HepG2 (cell line): ENCODE measurements around the gene KIAA0319L. TPM values are rescaled to one million over a fixed set of nuclear protein-coding genes. Genes with fewer than 3 reads are reported as not detected.

Source experiments
- ATAC-seq: fragments of 200-7000 bp; cut with Tn5 transposase; 3 replicates; pipeline ENCODE4 v1.9.1; 2020; ENCODE audit warnings: mild to moderate bottlenecking, moderate library complexity
- BruUV-seq: library from RNA; stranded (reverse); fragments of 400-500 nt; replicated peaks from 2 replicates; lab custom pipeline; 2021; lab: Mats Ljungman, UMichigan
- CTCF ChIA-PET: fragments of 300-600 bp; formaldehyde crosslinking; extraction: SDS; loops from one replicate; lab custom pipeline; 2021; ENCODE audit warnings: low total read pairs, inconsistent platforms, low intra/inter-chr PET ratio; lab: Yijun Ruan, JAX
- POLR2A ChIA-PET: fragments of 350-600 bp; sonication (Branson Sonifier 250); formaldehyde crosslinking; loops from one replicate; lab custom pipeline; 2020; ENCODE audit warnings: antibody characterized with exemption, inconsistent platforms; lab: Yijun Ruan, JAX
- DNase-seq: peaks from one replicate; pipeline ENCODE4 v3.0.0-alpha.2; 2015; ENCODE audit warnings: low spot score
- FAIRE-seq: peaks from 3 replicates; lab custom pipeline; 2011; peaks lifted over from hg19 to GRCh38; lab: Jason Lieb, UNC
- H2AFZ ChIP-seq: one replicate; pipeline ENCODE4 v1.6.1; 2011; ENCODE audit warnings: low read length, inconsistent platforms
- H3K27ac ChIP-seq: fragments of 300-600 bp; 3 replicates; pipeline ENCODE4 v1.8.0; 2011; ENCODE audit warnings: mixed run types, mild to moderate bottlenecking, mixed read lengths, low read length, inconsistent platforms; ENCODE audit not compliant: insufficient read depth; ENCODE audit errors: extremely low read length
- H3K27me3 ChIP-seq, 2 experiments: fragments of 200-600 bp in 1 of 2; 2 replicates in 1 of 2; 3 replicates in 1 of 2; pipeline versions ENCODE4 v1.6.0 to v1.8.0; 2011; ENCODE audit warnings: low read length in 2 of 2, mild to moderate bottlenecking in 2 of 2, moderate library complexity in 2 of 2, inconsistent platforms in 1 of 2; ENCODE audit not compliant: insufficient read depth in 2 of 2, control insufficient read depth in 1 of 2
- H3K36me3 ChIP-seq, 2 experiments: fragments of 200-600 bp in 1 of 2; replicated peaks in 1 of 2; 2 replicates in 1 of 2; 3 replicates in 1 of 2; pipeline versions ENCODE4 v1.5.1 to v1.8.0; 2011; ENCODE audit warnings: low read length in 2 of 2, inconsistent platforms in 1 of 2; ENCODE audit not compliant: insufficient read depth in 2 of 2, control insufficient read depth in 1 of 2
- H3K4me1 ChIP-seq: 2 replicates; pipeline ENCODE4 v1.5.1; 2012; ENCODE audit warnings: low read length, inconsistent platforms; ENCODE audit not compliant: insufficient read depth
- H3K4me2 ChIP-seq: 2 replicates; pipeline ENCODE4 v1.6.0; 2011; ENCODE audit warnings: low read depth, low read length, inconsistent platforms
- H3K4me3 ChIP-seq, 3 experiments: fragments of 200-600 bp in 1 of 3; sonication (generic), shearing (Covaris generic) in 1 of 3; replicated peaks in 1 of 3; 2 replicates each; pipeline ENCODE4 v1.5.1; 2011 to 2016; ENCODE audit warnings: low read length in 3 of 3, inconsistent platforms in 2 of 3, low read depth in 2 of 3, mild to moderate bottlenecking in 2 of 3, control low read depth in 1 of 3, mixed read lengths in 1 of 3; ENCODE audit not compliant: insufficient read depth in 1 of 3
- H3K79me2 ChIP-seq: one replicate; pipeline ENCODE4 v1.6.1; 2011; ENCODE audit warnings: low read length, inconsistent platforms; ENCODE audit not compliant: insufficient read depth
- H3K9ac ChIP-seq: 2 replicates; pipeline ENCODE4 v1.6.0; 2011; ENCODE audit warnings: mild to moderate bottlenecking, low read depth, low read length, inconsistent platforms; ENCODE audit not compliant: insufficient read depth
- H3K9me3 ChIP-seq: 2 replicates; pipeline ENCODE4 v1.5.1; 2012; ENCODE audit warnings: mild to moderate bottlenecking, low read length
- H4K20me1 ChIP-seq: 2 replicates; pipeline ENCODE4 v1.6.0; 2011; ENCODE audit warnings: inconsistent platforms, mild to moderate bottlenecking, low read length, moderate library complexity; ENCODE audit not compliant: insufficient read depth
- CBFB ChIP-seq: sonication (generic); formaldehyde crosslinking; IDR thresholded peaks from 2 replicates; pipeline ENCODE4 v1.4.0; 2020; ENCODE audit warnings: missing genetic modification reagents
- HOXD1 ChIP-seq: sonication (generic); formaldehyde crosslinking; IDR thresholded peaks from 2 replicates; pipeline ENCODE4 v1.5.0; 2020; ENCODE audit warnings: missing genetic modification reagents
- NR2C2 ChIP-seq: sonication (generic); formaldehyde crosslinking; IDR thresholded peaks from 2 replicates; pipeline ENCODE4 v1.4.0; 2020; ENCODE audit warnings: missing genetic modification reagents, mild to moderate bottlenecking, moderate library complexity, borderline replicate concordance
- RFX5 ChIP-seq: IDR thresholded peaks from 2 replicates; pipeline ENCODE4 v1.6.1; 2011; ENCODE audit warnings: low read depth, low read length, improper control_type of control experiment
- SATB2 ChIP-seq: sonication (generic); formaldehyde crosslinking; IDR thresholded peaks from 2 replicates; pipeline ENCODE4 v1.5.0; 2020; ENCODE audit warnings: missing genetic modification reagents
- ZBTB37 ChIP-seq: sonication (generic); formaldehyde crosslinking; IDR thresholded peaks from 2 replicates; pipeline ENCODE4 v1.4.0; 2020; ENCODE audit warnings: mild to moderate bottlenecking, missing genetic modification reagents
- ZBTB38 ChIP-seq: sonication (generic); formaldehyde crosslinking; IDR thresholded peaks from 2 replicates; pipeline ENCODE4 v1.5.1; 2020; ENCODE audit warnings: mild to moderate bottlenecking, missing genetic modification reagents
- ZBTB7A ChIP-seq: sonication (generic); formaldehyde crosslinking; IDR thresholded peaks from 2 replicates; pipeline ENCODE4 v1.8.0; 2022; ENCODE audit warnings: mild to moderate bottlenecking, missing genetic modification reagents
- ZFP82 ChIP-seq: sonication (generic); formaldehyde crosslinking; IDR thresholded peaks from 2 replicates; pipeline ENCODE4 v1.5.1; 2020; ENCODE audit warnings: mild to moderate bottlenecking, missing genetic modification reagents, borderline replicate concordance
- ZNF34 ChIP-seq: sonication (generic); formaldehyde crosslinking; IDR thresholded peaks from 2 replicates; pipeline ENCODE4 v1.4.0; 2020; ENCODE audit warnings: mild to moderate bottlenecking, missing genetic modification reagents, borderline replicate concordance
- whole genome bisulfite sequencing: methylation state at CpG from one replicate; pipeline ENCODE4 v1.1.6; 2017; ENCODE audit warnings: low lambda C conversion rate; 5-methylcytosine and 5-hydroxymethylcytosine counted together
- in situ Hi-C: cut with HindIII; loops from 2 replicates; pipeline ENCODE4 v1.10.0; 2017; ENCODE audit warnings: low pct_unique_long_range_greater_than_20kb; ENCODE audit not compliant: extremely low pct_ligation_motif_present
- intact Hi-C: fragments of 100-400 bp; cut with micrococcal nuclease; formaldehyde crosslinking; loops from one replicate; pipeline ENCODE4 v1.10.0; 2022; ENCODE audit not compliant: unreplicated experiment
- polyA plus RNA-seq, 8 experiments: library from polyadenylated mRNA; depleted of rRNA in 3 of 8; stranded (reverse) in 7 of 8; unstranded in 1 of 8; fragments of >200 nt; fragmentation: Illumina TruSeq in 4 of 8; extraction: Trizol in 4 of 8; gene quantifications; 2 replicates each; pipeline versions ENCODE4 v1.2.1 to v1.2.3, GENCODE V29; 2011 to 2016; ENCODE audit warnings: low read depth in 4 of 8, missing spikeins in 1 of 8, mixed read lengths in 1 of 8; ENCODE audit not compliant: insufficient read depth in 1 of 8
- total RNA-seq, 5 experiments: library from RNA; depleted of rRNA; stranded (reverse); fragments of >200 nt; fragmentation: Illumina TruSeq; extraction: Trizol; gene quantifications; 2 replicates each; pipeline ENCODE4 v1.2.3, GENCODE V29; 2016; ENCODE audit warnings: low read depth in 1 of 5
- TF ChIP-seq, protein P1 (sequence below): sonication (generic); formaldehyde crosslinking; IDR thresholded peaks from 2 replicates; pipeline ENCODE4 v1.9.0; 2021; ENCODE audit warnings: missing genetic modification reagents, mild to moderate bottlenecking, borderline replicate concordance
- TF ChIP-seq, protein P2 (sequence below): IDR thresholded peaks from 2 replicates; pipeline ENCODE4 v1.6.1; 2012; ENCODE audit warnings: inconsistent platforms

Gene KIAA0319L
- total and polyA plus RNA-seq, 2 of the 13 experiments (the other 11 are each of a cell fraction or from before 2014, with no cell fraction given): 33.4 to 82.6 TPM

DNA sequence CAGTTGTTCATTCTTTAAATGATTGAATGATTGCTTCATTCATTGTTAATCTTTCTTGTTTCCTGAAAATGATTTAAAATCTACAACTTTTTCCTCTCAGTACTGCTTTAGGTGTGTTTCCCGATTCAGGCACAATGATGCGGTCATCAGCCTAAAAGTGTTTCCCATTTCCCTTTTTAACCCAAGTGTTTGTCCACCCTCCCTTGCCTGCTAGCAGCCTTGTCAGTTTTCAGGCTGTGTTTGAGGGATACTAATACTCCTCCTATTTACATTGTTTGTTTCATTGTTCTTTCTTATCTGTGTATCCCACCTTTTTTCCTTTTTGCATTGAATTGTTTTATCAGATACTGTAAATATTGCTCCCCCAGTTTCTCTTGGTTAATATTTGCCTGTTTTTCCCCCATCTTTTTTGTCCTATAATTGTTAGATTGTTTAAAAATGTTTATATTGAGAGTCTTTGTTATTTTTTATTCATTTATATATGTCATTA is 131.1 kb downstream of the KIAA0319L start:
- CTCF ChIA-PET: no interaction called here

More for the DNA sequence above, 131.1 kb downstream of the KIAA0319L start:
- H3K36me3 ChIP-seq: peaks cover 0 to 4% of the 10 kb centered on the region in 2 experiments; a peak in 1 of 5 replicates
- no peaks in the 10 kb centered on the region for H3K9me3 ChIP-seq
- in situ Hi-C loops: loop anchor here (25.0 kb wide), 1 partner anchor 311 kb away; no protein-coding TSS in a partner anchor
- BruUV-seq: no TSS peak
- intact Hi-C loops: no loop called here
- no peak for DNase-seq
- POLR2A ChIA-PET: no interaction called here
- no peak overlapping the region for H3K9ac ChIP-seq
- no peaks in the 10 kb centered on the region for H3K79me2 ChIP-seq
- no peaks in the 10 kb centered on the region for H3K4me1 ChIP-seq
- no peak for ATAC-seq
- H4K20me1 ChIP-seq: no peaks in the 10 kb centered on the region
- FAIRE-seq: no peak
- no peak overlapping the region for H2AFZ ChIP-seq
- H3K27me3 ChIP-seq: no peaks in the 10 kb centered on the region
- H3K4me3 ChIP-seq: no peak overlapping the region
- WGBS: 98% methylated on average over 2 of the region's 2 CpGs
- TF ChIP-seq HOXD1 (no peak), ZBTB37 (CRISPR knock-in tag) (no peak), CBFB (no peak), ZBTB7A (CRISPR knock-in tag) (no peak), ZBTB38 (CRISPR knock-in tag) (no peak), NR2C2 (no peak), SATB2 (CRISPR knock-in tag) (no peak), ZNF34 (CRISPR knock-in tag) (no peak), ZFP82 (CRISPR knock-in tag) (no peak), RFX5 (no peak)
- TF ChIP-seq, protein P1, sequence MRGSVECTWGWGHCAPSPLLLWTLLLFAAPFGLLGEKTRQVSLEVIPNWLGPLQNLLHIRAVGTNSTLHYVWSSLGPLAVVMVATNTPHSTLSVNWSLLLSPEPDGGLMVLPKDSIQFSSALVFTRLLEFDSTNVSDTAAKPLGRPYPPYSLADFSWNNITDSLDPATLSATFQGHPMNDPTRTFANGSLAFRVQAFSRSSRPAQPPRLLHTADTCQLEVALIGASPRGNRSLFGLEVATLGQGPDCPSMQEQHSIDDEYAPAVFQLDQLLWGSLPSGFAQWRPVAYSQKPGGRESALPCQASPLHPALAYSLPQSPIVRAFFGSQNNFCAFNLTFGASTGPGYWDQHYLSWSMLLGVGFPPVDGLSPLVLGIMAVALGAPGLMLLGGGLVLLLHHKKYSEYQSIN (CRISPR knock-in tag): no peak
- TF ChIP-seq, protein P2, sequence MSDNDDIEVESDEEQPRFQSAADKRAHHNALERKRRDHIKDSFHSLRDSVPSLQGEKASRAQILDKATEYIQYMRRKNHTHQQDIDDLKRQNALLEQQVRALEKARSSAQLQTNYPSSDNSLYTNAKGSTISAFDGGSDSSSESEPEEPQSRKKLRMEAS: no peak
- H3K4me2 ChIP-seq: no peak overlapping the region
- no peak overlapping the region for H3K27ac ChIP-seq
